HG03045 (cell line): ENCODE measurements around the gene PAPSS2.

Experiments used
- ATAC-seq: cut with Tn5 transposase; IDR thresholded peaks from one replicate; pipeline ENCODE4 v1.9.1; 2021; ENCODE audit warnings: mild to moderate bottlenecking, moderate library complexity; ENCODE audit not compliant: unreplicated experiment

PAPSS2 gene

DNA sequence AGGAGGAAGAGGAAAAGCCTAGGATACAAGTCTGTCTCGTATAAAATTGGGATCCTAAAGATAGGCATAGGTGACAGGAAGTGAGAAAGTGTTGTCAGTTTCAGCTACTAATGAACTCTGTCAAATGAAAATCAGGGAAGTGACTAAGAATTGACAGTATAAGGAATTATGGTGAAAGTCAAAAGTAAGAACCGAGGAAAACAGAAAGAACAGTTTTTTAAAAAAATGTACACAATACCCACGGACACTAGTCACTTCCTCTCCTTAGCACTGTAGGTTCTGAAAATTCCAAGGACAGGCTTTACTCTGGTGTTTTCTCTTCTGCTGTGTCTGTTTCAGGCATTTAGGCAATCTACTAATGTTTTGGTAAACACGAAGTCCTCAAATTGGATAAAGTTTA lies 116.1 kb downstream of the PAPSS2 start:
- ATAC-seq: no peak

DNA sequence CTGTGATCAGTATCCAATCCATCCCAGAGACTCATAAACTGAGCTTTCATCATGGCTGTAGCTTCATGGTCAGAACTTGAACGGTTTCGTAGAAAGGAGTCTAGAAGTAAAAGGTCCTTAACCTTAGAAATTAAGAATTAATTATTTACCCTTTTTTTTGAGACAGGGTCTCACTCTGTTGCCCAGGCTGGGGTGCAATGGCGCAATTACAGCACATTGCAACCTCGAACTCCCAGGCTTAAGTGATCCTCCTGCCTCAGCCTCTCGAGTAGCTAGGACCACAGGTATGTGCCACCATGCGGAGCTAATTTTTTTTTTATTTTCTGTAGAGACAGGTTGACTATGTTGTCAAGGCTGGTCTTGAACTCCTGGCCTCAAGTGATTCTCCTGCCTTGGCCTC lies 116.7 kb downstream of the PAPSS2 start:
- no peak for ATAC-seq

DNA sequence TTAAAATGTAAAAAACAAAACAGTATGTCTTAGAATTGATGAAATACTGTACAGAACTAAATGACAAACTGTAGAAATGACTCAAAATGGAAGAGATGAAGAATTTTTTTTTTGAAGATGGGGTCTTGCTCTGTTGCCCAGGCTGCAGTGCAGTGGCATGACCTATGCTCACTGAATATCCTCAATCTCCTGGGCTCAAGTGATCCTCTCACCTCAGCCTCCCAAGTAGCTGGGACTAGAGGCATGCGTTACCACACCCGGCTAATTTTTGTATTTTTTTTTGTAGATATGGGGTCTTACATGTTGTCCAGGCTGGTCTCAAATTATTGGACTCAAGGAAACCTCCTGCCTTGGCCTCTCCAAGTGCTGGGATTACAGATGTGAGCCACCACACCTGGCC lies 121.9 kb downstream of the PAPSS2 start:
- no peak for ATAC-seq

- ATAC-seq: no peak
These were observed 123.0 kb downstream of the PAPSS2 start for GRCh38 chr10:87782721-87783120.

GRCh38 chr10:87786421-87786820 lies 126.7 kb downstream of the PAPSS2 start:
- no peak for ATAC-seq

- ATAC-seq: no peak
These were observed 130.5 kb downstream of the PAPSS2 start for GRCh38 chr10:87790185-87790584.

GRCh38 chr10:87794285-87794684 lies 134.6 kb downstream of the PAPSS2 start:
- no peak for ATAC-seq
